Right lobe of liver (tissue), 6 donors: ENCODE data around the gene RALBP1. TPM values are rescaled to one million over a fixed set of nuclear protein-coding genes. Genes with fewer than 3 reads are reported as not detected.

Experiments used
- ATAC-seq, 4 donors: fragments of 200-7000 bp; cut with Tn5 transposase; one replicate each; pipeline ENCODE4 v1.9.1; 2020; ENCODE audit warnings: mild to moderate bottlenecking in 4 of 4, moderate library complexity in 4 of 4
- DNase-seq, 3 donors: peaks; one replicate each; pipeline ENCODE4 v3.0.0-alpha.2; 2020
- H3K27ac ChIP-seq, 3 donors: fragments of 200-600 bp; one replicate each; pipeline ENCODE4 v1.8.0; 2022
- H3K27me3 ChIP-seq, 2 donors: fragments of 200-600 bp; one replicate each; pipeline ENCODE4 v1.8.0; 2022
- H3K36me3 ChIP-seq, 4 donors: fragments of 200-600 bp; sonication (generic) in 1 of 4; one replicate each; pipeline versions ENCODE4 v1.5.1 to v1.8.0; 2017 to 2022; ENCODE audit warnings: control low read depth in 1 of 4
- H3K4me1 ChIP-seq, 4 donors: fragments of 200-600 bp; sonication (generic) in 1 of 4; one replicate each; pipeline versions ENCODE4 v1.5.1 to v1.8.0; 2017 to 2022; ENCODE audit warnings: control low read depth in 1 of 4
- H3K4me3 ChIP-seq, 3 donors: fragments of 200-600 bp; one replicate each; pipeline ENCODE4 v1.8.0; 2022
- H3K9me3 ChIP-seq, 4 donors: fragments of 200-600 bp; sonication (generic) in 1 of 4; one replicate each; pipeline versions ENCODE4 v1.5.1 to v1.8.0; 2017 to 2022; ENCODE audit warnings: control low read depth in 1 of 4
- CTCF ChIP-seq, 4 donors: fragments of 200-600 bp in 3 of 4; fragments of 450-650 bp in 1 of 4; IDR thresholded peaks; one replicate each; pipeline versions ENCODE4 v1.5.1 to v1.8.0; 2016 to 2022; ENCODE audit warnings: antibody characterized with exemption in 4 of 4, mild to moderate bottlenecking in 2 of 4
- POLR2A ChIP-seq: fragments of 450-650 bp; IDR thresholded peaks from one replicate; pipeline ENCODE4 v1.6.1; 2017; ENCODE audit warnings: antibody characterized with exemption, mild to moderate bottlenecking
- WGBS: methylation state at CpG from one replicate; pipeline ENCODE4 v1.1.6; 2018; ENCODE audit warnings: low coverage, low lambda C conversion rate; ENCODE audit not compliant: insufficient coverage; ENCODE audit errors: missing lambda C conversion rate; 5-methylcytosine and 5-hydroxymethylcytosine counted together
- intact Hi-C, 2 donors: fragments of 100-400 bp; cut with DNase I; formaldehyde crosslinking; loops; one replicate each; pipeline versions ENCODE4 v1.11.2 to v1.14.1; 2022
- total RNA-seq, 6 experiments: library from RNA; depleted of rRNA in 2 of 6; stranded (reverse); fragments of >200 nt in 2 of 6; fragmentation: NEBNext Ultra II Directional in 3 of 6; extraction: Animal tissue kit (Norgen Biotek cat#: 25700) in 3 of 6; gene quantifications; one replicate each; pipeline versions ENCODE4 v1.1.0 to v1.2.4, GENCODE V29; 2016 to 2023
- donor health status: DM: no; HTN: yes; CAD: no.
- donor health status: DM: no; HTN: no; CAD: no.
- donor health status: DM: no; HTN: no; CAD: no.
- donor health status: DM: no; HTN: yes; CAD: no.
- donor health status: DM: no; HTN: yes; CAD: no.

RALBP1 gene
- total RNA-seq, 6 experiments from 2014 or later, result 16.3 to 35.9 (median 21.5) TPM

- Histone ChIP-seq H3K27me3 (no peaks in the 10 kb centered on the region), H3K27ac (no peak overlapping the region), H3K4me3 (no peak overlapping the region), H3K9me3 (no peaks in the 10 kb centered on the region), H3K4me1 (no peaks in the 10 kb centered on the region), H3K36me3 (peaks cover 0 to 14% (median 0%) of the 10 kb centered on the region in 4 donors)
- intact Hi-C loops, result no loop called here
- WGBS, result 72% methylated on average over 4 of the region's 4 CpGs
- TF ChIP-seq CTCF (IDR thresholded peaks at IDR 0.05) (peak; percentile 74 to 88 (median 86)), POLR2A (no peak)
- DNase-seq (no peak), ATAC-seq (peak; percentile 78 to 92 (median 84))
Observed at GRCh38 chr18:9516437-9517064, 41.2 kb downstream of the RALBP1 start.

DNA sequence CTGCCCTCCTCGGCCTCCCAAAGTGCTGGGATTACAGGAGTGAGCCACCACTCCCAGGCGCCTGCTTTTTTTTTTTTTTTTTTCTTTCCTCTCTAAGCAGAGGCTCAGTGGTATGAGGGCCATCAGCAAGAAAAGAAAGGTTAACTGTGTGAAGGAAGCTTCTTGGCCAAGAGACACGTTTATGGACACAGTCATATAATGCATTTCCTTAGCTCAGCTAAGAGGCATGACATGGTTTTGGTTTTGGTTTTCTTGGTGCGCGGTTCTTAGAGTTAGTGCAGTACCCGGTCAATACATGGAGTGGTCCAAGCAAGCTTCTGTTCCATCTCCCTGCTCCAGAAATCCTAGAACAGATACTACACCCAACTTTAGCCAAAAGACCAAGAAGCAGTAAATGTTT is 42.6 kb downstream of the RALBP1 start:
- no peak overlapping the region for H3K27ac ChIP-seq
- TF ChIP-seq POLR2A (no peak), CTCF (IDR thresholded peaks at IDR 0.05) (no peak)
- intact Hi-C loops, result no loop called here
- no peak for ATAC-seq
- WGBS, result 86% methylated on average over 5 of the region's 6 CpGs
- H3K4me1 ChIP-seq, result no peaks in the 10 kb centered on the region
- H3K36me3 ChIP-seq, result peaks cover 0 to 14% (median 0%) of the 10 kb centered on the region in 4 donors
- DNase-seq, result no peak
- no peak overlapping the region for H3K4me3 ChIP-seq
- no peaks in the 10 kb centered on the region for H3K27me3 ChIP-seq
- H3K9me3 ChIP-seq, result no peaks in the 10 kb centered on the region

GRCh38 chr18:9519399-9519798 is 44.1 kb downstream of the RALBP1 start:
- Histone ChIP-seq H3K4me3 (no peak overlapping the region), H3K36me3 (peaks cover 0 to 2% (median 0%) of the 10 kb centered on the region in 4 donors), H3K9me3 (no peaks in the 10 kb centered on the region), H3K4me1 (no peaks in the 10 kb centered on the region), H3K27me3 (no peaks in the 10 kb centered on the region), H3K27ac (no peak overlapping the region)
- TF ChIP-seq POLR2A, result no peak
- no peak for TF ChIP-seq CTCF (IDR thresholded peaks at IDR 0.05)
- ATAC-seq (no peak), DNase-seq (no peak)
- intact Hi-C loops, result no loop called here
- 90% methylated on average over 1 of the region's 1 CpG for WGBS

- no peak for TF ChIP-seq CTCF (IDR thresholded peaks at IDR 0.05)
- no peak for TF ChIP-seq POLR2A
- H3K27me3 ChIP-seq, result no peaks in the 10 kb centered on the region
- H3K27ac ChIP-seq, result no peak overlapping the region
- H3K36me3 ChIP-seq, result peaks cover 0 to 2% (median 0%) of the 10 kb centered on the region in 4 donors
- H3K9me3 ChIP-seq, result no peaks in the 10 kb centered on the region
- H3K4me3 ChIP-seq, result no peak overlapping the region
- intact Hi-C loops, result no loop called here
- H3K4me1 ChIP-seq, result no peaks in the 10 kb centered on the region
- ATAC-seq (no peak), DNase-seq (no peak)
- 87% methylated on average over 3 of the region's 3 CpGs for WGBS
Observed at GRCh38 chr18:9520666-9521065, 45.4 kb downstream of the RALBP1 start.
